HG03025 (cell line): ENCODE data around the gene SLC17A9.
A peak's percentile ranks its signal among the peaks of the same experiment; 100 is the strongest.

Source experiments
- ATAC-seq: cut with Tn5 transposase; IDR thresholded peaks from one replicate; pipeline ENCODE4 v1.9.1; 2021; ENCODE audit warnings: mild to moderate bottlenecking, moderate library complexity; ENCODE audit not compliant: unreplicated experiment, low FRiP score

SLC17A9 gene

GRCh38 chr20:62966212-62967148 is 14.0 kb downstream of the SLC17A9 start:
- ATAC-seq: no peak

GRCh38 chr20:62967149-62967501 is 14.6 kb downstream of the SLC17A9 start:
- ATAC-seq: no peak

GRCh38 chr20:62967628-62968351 is 15.3 kb downstream of the SLC17A9 start:
- no peak for ATAC-seq

DNA sequence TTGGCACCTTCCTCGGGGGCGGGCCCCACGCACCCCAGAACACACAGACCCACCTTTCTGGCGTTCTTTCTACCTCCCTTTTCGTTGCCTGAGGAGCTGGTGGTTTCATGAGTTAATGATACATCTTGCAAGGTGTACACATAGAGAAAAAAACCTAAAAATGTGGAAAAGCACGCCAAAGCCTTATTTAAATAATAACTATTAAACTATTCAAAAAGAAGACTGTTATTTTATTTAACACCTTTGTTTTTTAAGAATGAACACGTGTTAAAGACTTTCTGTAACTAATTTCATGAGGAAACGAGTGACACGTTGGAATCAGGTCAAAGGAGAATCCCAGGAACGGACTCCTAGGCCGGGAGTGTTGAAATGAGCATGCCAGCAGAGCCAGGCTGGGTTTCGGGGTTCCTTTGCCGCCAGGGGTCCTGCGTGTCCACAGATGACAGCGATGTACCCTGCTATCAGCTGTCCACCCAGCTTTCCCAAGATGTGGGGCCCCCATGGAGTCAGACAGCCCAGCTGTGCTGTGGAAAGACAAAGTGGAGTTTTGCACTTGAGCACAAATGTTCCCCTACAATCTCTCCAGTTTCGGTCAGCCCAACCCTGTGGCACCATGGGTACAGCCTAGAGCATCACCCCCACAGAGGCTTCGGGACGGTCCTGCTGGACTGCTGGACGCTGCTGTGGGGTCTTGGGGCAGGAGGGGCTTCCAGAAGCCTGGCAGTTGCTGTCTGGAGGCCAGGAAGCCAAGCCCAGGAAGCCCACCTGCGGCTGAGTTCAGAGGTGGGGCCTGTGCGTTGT is 16.1 kb downstream of the SLC17A9 start:
- ATAC-seq: no peak

DNA sequence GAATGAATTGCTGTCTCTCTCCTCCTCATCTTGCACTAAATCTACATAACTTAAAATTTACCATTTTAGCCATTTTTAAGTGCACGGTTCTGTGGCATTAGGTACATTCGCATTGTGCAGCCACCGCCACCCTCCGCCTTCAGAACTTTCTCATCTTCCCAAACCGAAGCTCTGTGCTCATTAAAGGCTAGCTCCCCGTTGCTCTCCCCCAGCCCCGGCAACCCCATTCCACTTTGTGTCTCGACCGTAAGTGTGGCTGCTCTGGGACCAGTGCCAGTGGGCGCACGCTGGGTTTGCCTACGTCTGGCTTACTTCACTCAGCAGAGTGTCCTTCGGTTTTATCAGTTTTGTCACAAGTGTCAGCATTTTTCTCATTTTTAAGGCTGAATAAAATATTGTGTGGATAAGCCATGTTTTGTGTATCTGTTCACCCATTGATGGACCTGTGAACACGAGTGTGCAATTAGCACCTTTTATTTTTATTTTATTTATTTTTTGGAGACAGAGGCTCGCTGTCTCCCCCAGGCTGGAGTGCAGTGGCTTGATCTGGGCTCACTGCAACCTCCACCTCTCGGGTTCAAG is 16.8 kb downstream of the SLC17A9 start:
- ATAC-seq: no peak

DNA sequence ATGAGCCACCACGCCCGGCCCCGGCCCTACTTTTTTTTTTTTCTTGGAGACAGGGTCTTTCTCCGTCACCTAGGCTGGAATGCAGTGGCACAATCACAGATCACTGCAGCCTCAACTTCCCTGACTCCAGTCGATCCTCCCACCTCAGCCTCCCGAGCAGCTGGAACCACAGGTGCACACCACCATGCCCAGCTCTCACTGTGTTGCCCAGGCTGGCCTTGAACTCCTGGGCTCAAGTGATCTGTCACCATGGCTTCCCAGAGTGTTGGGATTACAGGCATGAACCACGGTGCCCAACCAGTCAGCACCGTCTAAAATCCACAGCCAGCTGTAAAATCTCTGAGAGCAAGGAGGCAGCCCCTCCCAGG is 17.4 kb downstream of the SLC17A9 start:
- no peak for ATAC-seq

DNA sequence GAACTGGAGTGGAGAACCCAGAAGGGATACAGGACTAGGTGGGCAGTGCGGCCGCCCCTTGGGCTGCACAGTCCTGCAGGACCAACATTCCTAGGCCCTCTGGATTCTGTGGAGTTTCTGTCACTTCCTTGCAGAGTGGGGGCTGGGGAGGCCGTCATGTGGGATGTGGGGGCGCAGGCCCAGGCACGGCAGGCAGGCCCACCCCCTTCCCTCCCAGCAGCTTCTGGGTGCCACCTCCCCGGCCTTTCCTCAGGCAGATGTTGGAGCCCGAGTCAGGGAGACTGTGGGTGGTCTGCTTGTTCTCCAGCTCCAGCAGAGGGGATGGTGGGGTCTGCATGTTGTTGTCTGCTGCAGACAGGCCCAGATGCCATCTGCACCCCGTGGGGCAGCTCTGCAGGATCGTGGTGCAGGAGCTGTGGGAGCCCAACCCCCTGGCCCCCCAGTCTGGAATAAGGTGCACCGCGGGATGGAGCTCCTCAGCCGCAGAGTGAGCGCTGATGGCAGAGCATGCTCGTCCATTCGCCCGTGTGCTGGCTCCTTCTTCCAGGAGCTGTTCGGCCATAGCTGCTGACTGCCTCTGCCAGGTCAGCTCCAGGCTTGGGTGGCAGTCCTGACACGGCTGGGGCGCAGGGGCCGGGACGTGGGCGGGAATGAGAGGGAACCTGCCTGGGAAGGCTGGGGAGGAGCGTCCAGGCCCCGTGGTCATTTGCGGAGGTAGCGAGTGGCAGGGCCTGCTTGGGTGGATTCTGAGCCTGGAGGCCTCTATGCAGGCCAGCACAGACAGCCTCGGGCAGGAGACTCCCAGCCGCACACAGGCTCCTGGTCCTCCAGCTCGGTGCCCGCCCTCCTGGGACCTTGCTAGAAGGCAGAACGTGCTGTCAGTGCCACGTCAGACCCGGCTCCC is 18.1 kb downstream of the SLC17A9 start:
- ATAC-seq: no peak

DNA sequence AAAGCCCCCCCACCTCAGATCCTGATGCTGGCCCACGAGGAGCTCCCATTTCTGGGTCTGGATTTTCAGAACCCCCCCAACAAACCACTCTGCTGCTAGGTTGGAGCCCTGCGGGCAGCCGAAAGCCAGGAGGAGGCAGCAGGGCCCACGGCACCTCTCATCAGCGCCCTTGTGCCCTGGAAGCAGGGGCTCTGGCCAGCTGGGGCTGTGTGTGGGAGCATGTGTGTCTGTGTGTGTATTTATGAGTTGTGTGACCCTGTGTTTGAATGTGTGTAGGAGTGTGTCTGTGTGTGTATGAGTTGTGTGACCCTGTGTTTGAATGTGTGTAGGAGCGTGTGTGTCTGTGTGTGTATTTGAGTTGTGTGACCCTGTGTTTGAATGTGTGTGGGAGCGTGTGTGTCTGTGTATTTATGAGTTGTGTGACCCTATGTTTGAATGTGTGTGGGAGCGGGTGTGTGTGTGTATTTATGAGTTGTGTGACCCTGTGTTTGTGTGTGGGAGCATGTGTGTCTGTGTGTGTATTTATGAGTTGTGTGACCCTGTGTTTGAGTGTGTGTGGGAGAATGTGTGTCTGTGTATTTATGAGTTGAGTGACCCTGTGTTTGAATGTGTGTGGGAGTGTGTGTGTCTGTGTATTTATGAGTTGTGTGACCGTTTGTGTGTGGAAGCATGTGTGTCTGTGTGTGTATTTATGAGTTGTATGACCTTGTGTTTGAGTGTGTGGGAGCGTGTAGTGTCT is 18.9 kb downstream of the SLC17A9 start:
- ATAC-seq: no peak

GRCh38 chr20:62971950-62972844 is 19.7 kb downstream of the SLC17A9 start:
- ATAC-seq: no peak

DNA sequence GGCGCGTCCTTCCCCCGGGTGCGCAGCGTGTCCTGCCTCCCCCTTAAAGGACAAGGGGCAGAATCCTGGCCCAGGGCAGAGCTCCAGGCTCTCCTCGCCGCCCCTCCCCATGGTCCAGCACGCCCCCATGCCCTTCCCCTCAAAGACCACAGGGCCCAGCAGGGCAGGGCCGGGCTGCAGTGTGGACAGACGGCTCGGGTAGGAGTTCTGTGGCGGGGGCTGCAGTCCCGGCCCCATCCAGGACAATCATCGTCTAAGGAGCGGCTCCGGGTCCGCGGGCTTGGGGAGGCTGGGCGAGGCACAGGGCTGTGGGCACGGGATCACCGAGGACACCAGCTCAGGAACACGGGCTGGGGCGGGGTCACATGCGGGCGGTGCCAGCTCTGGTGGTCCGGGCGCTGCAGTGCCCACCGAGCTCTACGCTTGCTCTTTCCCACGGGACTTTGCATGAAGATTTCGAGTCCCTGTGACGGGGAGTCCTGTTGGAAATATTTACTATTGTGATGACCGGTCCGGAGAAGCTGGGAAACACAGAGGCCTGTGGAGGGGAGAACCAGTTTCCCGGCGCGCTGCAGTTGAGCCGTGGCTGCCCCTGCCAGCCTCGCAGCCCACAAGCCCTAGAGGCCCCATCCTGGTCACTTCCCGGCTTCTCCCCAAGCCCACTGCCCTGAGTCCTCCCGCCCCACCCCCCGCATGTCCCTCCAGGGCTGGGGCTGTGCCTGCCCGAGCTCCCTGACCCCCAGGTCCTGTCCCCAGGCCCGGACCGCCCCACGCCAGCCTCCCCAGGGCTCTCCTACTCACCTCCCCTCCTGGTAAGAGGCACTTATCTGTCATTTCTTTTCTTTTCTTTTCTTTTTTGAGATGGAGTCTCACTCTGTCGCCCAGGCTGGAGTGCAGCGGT is 20.6 kb downstream of the SLC17A9 start:
- ATAC-seq: no peak

- ATAC-seq: no peak
Measured at GRCh38 chr20:62975251-62975760, 22.8 kb downstream of the SLC17A9 start.

DNA sequence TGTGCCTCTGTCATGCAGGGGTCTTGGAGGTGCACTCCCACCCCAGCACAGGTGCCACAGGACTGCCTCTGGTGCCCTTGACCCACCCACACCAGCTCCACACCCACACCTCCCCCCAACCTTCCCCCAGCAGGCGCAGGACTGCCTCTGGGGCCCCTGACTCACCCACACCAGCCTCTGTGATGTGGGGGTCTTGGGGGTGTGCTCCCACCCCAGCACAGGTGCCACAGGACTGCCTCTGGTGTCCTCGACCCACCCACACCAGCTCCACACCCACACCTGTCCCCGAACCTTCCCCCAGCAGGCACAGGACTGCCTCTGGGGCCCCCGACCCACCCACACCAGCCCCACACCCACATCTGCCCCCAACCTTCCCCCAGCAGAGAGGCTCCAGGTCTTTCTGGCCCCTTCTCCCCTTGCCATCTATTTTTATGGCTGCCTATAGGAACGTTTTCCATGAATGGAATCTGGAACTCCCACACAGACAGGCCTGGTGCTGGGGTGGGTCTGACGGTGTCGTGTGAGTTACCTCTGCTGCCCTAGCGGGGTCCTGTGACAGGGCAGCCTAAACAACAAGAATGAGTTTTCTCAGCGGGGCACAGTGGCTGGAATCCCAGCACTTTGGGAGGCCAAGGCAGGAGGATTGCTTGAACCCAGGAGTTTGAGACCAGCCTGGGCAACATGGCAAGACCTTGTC is 23.5 kb downstream of the SLC17A9 start:
- ATAC-seq: no peak

- ATAC-seq: no peak
Measured at GRCh38 chr20:62976886-62977285, 24.4 kb downstream of the SLC17A9 start.

DNA sequence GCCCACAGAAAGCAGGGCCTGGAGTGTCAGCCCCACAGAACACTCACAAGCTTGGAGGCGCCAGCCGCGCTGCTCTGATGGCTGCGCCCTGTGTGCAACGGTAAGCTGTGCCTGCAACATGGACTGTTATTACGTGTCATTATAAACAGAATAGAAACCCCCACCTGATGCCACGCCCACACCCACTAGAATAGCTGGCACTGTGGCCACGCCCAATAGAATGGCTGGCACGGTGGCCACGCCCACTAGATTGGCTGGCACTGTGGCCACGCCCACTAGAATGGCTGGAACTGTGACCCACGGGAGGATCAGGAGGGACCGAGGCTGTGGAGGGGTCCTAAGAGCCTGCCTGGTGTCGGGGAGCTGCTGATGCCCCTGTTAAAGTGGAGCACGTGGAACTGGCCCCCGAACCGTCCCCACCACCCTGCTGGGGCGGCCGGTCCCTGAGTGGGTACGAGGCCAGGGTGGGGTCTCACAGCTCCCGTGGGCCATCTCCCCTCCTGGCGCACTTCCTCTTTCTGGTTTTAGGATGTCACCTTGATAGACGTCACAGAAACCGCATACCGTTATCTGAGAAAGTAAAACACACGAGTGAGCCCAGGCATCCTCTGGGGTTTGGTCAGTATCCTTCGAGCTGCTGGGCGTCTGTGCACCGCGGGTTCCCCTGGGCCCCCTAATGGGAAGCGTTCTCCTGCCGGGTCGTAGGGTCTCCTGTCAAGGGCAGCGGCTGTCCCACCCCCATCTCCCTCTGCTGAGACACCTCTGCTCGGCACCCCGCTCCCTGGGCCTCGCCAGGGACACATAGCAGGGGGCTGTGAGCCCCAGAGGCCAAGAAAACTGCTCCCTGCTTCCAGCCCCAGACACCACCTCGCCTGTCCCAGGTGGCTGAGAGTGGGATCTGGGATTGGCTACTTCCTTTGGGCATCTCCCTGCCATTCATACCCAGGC is 25.4 kb downstream of the SLC17A9 start:
- peak; percentile 50 for ATAC-seq

DNA sequence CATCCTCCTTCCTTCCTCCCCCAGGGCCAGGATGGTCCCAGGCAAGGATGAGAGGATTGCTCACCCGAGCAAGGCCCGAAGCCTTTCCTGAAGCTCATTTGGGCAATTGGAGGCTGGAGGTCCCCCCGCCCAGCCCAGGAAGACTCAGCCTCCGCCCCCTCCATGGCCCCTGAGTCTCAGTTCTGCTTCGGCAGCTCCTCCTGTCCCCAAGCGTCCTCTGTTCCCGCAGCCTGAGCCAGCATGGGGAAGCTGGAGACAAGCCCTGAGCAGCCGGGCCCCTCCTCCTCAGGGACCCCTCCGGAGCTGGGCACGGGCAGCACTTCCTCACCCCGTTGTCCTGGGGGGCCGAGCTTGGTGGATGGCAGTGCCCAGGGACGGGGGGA is 26.0 kb downstream of the SLC17A9 start:
- ATAC-seq: no peak
